Ramos (cell line): ENCODE results near the gene DNER.
"Not testable (repeated sequence)": the region's sequence is repeated elsewhere in the genome, so short reads cannot be mapped to it uniquely, and the experiment has no call there.

Experiments
- in situ Hi-C: fragments of 300-500 bp; cut with MboI; formaldehyde crosslinking; loops from one replicate; pipeline ENCODE4 v1.14.3; 2022; ENCODE audit warnings: low sequenced_read_pairs; ENCODE audit not compliant: unreplicated experiment

The DNER gene

GRCh38 chr2:229634601-229635370, 79.6 kb downstream of the DNER start:
- in situ Hi-C loops: no loop called here

GRCh38 chr2:229633556-229633955, 80.8 kb downstream of the DNER start:
- in situ Hi-C loops: no loop called here

DNA sequence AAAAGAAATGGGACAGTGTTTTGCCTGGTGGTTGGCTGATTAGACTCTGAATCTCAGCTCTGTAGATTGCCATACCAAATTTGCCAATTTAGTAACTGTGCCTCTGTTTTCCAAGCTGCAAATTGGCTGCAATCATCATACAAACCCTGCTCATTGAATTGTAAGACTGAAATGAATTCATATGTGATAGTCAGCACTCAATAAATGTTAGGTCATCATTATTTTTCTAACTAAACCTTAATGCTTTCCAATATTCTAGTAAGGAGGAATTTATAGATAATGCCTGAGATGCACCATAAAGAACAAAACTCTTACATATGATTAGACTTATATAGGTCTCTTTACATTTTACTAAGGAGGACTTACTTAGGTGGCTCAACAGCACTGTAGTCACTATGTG, 85.3 kb downstream of the DNER start:
- in situ Hi-C loops: no loop called here

DNA sequence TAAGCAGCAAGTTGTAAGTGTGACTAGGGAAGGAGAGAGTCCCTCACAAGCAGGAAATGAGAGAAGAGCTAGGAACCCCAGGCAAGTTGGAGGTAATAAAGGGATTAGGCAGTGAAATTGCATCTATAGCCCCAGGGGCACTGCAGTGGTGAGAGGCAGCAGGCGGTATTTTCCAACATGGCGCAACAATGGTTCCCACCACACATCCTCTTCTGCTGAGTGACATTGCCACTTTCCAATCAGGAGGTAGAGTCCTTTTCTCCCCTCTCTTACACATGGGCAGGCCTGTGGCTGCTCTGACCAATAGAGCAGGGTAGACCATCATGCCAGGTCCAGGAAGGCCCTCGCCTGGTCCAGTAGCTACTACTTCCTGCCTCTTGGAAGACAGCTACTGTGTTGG, 86.6 kb downstream of the DNER start:
- in situ Hi-C loops: no loop called here

GRCh38 chr2:229622495-229623355, 91.6 kb downstream of the DNER start:
- in situ Hi-C loops: no loop called here

DNA sequence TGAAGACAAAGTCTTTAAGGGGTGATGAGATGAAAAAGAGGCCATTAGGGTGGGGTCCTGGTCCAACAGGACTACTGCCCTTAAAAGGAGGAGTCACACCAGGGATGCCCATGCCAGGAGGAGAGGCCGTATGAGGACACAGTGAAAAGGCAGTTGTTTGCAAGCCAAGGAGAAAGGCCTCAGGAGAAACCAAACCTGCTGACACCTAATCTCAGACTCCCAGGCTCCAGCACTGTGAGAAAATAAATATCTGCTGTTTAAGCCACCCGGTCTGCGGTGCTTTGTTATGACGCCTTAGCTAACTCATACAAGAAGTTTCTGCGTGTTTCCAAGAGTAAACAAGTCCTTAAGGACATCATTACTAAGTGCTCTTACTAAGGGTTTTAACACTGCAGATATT, 93.6 kb downstream of the DNER start:
- in situ Hi-C loops: no loop called here

GRCh38 chr2:229620289-229620688, 94.1 kb downstream of the DNER start:
- in situ Hi-C loops: no loop called here

- in situ Hi-C loops: no loop called here
These were observed 97.9 kb downstream of the DNER start for GRCh38 chr2:229616433-229616832.

- in situ Hi-C loops: not testable (repeated sequence)
These were observed 100.3 kb downstream of the DNER start for GRCh38 chr2:229614021-229614420.

DNA sequence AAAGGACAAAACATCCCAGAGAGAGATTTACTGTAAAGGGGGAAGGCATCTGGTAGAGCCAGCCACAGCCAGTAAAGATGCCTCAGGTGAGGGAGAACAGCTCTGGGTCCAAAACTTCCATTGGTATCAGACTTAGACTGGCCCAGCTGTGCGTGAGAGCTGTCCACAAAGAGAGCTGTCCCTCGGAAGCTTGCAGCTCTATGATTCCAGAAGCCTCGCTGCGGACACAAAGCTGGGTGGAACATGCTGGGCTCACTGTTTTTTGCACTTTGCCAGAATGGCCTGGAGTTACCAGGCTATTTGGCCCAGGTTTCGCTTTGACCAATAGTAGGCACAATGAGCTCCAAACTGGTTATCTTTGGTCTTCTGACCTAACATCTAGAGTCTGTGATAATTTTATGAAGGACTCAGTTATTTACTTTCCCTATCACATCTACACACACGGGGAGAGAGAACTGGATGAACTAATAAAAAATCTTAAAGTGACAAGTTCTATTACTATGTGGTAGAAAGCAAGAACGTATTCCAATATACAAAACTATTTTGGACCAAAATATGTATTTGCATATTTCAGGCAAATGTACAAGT, 101.9 kb downstream of the DNER start:
- in situ Hi-C loops: no loop called here

DNA sequence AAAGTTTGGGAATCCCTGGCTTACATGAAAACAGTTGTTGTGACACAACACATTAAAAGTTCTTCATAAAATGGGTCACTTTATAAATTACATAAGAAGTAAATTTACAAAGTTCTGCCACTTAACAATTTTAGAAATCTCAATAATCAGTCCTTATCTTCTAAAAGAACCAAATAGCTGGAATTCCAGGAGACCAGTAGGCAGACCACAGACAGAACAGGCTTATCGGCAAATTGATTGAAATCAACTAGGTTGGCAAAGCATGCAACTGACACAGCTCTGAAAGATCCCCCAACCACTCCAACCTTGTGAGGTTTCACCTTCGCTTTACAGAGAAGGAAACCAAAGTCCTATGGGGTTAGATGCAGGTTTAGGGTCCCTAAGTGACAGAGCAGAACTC, 103.0 kb downstream of the DNER start:
- in situ Hi-C loops: no loop called here

DNA sequence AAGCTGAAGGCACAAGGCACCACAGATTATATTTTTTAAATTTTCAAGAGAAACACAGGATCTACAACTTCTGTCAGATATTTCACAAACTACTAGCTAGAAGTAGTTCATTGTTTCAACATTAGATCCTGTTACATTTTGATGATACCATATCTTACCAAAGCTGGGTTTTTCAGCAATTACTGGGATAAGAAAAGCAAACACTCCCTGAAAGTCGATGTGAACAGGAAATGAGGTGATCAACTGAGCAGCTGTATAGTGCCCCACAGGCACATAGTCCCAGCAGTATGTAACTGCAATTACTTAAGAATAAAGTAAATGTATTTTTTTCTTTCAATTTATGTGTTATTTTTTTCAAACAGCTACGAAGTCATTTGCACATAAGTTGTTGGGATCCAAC, 103.5 kb downstream of the DNER start:
- in situ Hi-C loops: no loop called here

DNA sequence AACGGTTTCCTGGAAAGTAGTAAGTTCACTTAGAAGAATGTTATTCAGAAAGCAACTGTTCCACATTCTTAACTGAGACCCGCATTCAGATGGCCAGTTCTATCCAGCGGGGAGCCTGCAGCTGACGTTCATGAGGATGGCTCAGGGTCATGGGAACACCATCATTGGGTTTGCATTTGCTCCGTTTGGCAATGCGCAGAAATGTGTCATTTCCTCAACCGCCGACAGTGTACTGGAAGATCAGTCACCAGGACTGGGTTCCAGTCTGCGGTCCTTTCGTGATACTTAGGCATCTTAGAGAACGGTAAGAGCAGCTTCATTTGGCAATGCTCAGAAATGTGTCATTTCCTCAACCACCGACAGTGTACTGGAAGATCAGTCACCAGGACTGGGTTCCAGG, 104.0 kb downstream of the DNER start:
- in situ Hi-C loops: no loop called here

GRCh38 chr2:229601936-229602335, 112.4 kb downstream of the DNER start:
- in situ Hi-C loops: no loop called here

GRCh38 chr2:229601396-229601795, 113.0 kb downstream of the DNER start:
- in situ Hi-C loops: no loop called here

GRCh38 chr2:229598227-229598626, 116.1 kb downstream of the DNER start:
- in situ Hi-C loops: no loop called here

- in situ Hi-C loops: no loop called here
These were observed 117.6 kb downstream of the DNER start for GRCh38 chr2:229596796-229597195.

- in situ Hi-C loops: no loop called here
These were observed 122.7 kb downstream of the DNER start for GRCh38 chr2:229591611-229592010.

DNA sequence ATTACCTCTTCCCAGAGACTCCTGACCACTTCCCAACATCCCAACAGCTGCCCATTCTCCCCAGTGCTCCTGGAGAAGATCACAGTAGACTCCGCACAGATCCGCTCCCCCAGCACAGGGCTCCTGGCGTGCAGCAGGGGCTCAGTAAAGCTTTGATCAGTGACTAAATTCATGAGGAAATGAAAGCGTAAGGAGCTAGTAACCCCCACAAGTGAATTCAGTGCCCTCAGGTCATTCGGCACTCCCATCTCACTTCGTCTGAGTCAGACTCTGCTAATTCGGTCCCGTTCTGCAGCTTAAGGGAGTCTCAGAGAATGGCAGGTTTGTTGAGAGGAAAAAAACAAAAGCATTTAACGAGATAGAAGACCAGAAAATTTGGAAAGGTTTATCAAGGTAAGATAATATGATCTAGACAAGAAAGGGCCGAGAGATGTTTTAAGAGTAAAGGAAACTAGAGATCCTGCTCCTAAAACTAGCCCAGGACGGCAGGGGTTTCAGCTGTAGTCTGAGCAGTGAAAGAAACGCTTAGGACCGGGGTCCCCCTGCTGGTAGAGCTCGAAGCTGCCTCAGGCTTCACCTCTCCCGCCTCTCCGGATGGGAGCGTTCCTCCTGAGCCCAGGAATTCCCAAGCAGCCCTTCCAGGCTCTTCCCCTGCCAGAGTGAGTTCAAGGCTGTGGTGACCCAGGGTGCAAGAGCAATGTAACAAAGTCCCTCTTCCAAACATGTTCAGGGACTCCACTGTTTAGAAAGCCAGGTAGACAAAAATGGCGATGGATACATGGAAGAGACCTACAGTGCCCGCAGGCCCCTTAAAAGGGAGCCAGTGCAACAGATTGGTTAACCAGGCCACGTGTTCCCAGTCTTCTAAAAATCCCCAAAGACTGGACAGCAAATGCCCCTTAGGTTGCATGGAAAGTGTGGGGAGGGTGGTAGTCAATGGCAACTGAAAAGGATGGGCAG, 127.3 kb downstream of the DNER start:
- in situ Hi-C loops: no loop called here

DNA sequence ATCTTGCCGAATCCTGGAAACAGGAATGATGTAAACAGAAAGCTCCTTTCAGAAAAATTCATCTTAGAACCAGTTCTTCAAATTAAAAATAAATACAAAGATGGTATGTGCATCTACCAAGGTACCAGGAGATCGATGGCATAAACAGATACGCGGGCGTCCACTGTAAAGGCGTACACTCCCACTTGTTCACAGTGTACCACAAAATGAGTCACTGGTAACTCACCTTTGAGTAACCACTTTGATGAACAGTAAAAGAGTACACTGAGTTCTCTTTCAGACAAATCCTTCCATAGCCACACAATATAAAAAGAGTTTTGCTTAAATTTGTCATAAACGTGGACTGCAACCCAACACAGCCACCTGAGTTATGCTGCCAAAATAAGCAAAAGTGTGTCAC, 128.3 kb downstream of the DNER start:
- in situ Hi-C loops: no loop called here
